Measurements from ENCODE around the gene CLCN2.

The CLCN2 gene

GRCh38 chr3:184322731-184323487 lies 38.5 kb downstream of the CLCN2 start:
- no peak for DNase-seq

DNA sequence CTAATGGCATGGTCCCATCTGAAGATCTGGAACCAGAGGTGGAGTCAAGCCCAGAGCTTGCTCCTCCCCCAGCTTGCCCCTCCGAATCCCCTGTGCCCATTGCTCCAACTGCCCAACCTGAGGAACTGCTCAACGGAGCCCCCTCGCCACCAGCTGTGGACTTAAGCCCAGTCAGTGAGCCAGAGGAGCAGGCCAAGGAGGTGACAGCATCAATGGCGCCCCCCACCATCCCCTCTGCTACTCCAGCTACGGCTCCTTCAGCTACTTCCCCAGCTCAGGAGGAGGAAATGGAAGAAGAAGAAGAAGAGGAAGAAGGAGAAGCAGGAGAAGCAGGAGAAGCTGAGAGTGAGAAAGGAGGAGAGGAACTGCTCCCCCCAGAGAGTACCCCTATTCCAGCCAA lies 39.7 kb downstream of the CLCN2 start:
- no peak for DNase-seq

- peak; percentile 63 for DNase-seq
Measured at GRCh38 chr3:184320104-184320445, 41.3 kb downstream of the CLCN2 start.

- DNase-seq: no peak
Measured at GRCh38 chr3:184317201-184317600, 44.2 kb downstream of the CLCN2 start.

DNA sequence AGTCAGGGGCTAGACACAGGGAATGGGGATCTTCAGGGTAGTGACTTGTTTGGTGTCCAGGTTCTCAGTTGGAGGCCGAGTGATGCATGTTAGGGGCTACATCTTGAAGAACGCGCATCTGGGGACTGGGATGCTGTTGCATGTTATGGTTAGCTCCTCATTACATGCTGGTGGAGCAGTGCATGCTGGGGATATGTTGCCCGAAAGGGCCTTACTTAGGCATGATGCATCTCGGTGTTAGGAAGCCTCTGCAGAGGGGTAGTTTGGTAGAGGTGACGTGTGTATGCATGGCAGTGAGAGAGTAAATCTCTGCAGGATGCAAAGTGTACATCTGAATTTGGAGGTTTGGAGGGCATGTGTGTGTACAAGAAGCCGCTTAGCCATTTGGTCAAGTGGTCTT lies 44.6 kb downstream of the CLCN2 start:
- DNase-seq: no peak

DNA sequence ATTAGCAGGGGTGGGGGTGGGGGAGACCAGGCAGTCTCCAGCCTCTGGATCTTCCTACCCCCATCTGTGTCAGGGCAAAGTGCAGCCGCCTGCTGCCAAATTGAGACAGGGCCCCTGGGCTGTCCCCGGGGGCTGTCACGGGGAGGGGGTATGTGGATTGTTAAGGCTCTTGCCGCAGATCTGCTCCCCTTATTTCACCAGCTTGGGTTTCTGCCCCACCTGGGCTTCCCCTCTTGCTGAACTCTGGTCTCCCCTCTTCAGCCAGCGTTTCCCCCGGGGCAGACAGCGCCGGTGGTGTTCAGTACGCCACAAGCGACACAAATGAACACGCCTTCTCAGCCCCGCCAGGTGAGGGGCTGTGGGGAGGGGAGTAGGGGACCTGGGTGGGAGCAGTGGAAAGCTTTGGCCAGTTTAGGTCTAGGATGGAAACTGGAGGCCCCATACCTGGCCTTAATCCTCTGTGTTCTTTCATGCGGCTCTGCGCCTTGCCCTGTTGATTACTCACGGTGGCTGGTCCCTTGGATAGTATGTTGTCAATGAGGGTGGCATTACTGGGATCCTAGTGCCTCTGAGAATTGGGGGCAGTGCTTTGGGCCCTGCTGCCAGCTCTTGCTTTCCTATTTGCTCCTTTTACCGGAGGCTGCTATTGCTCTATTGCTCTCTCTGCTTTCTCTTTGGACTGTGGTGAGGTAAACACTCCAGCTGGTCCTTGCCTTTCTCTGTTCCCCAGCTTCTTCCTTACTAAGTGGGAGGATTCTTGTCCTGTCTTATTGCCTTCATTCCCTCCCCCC lies 45.3 kb downstream of the CLCN2 start:
- no peak for DNase-seq

DNA sequence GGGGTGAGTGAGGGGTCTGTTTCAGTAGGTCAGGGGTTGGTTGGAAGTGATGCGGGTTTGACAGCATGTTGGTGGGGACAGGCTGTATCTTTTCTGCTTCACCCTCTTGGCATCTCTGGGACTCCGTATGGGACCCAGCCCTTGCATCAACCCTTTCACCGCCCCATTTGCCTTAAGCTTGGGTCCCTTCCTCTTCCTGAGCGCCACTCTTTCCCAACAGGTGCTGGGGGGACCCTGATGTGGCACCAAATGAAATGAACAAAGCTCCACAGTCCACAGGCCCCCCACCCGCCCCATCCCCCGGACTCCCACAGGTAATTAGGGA lies 45.9 kb downstream of the CLCN2 start:
- DNase-seq: no peak

DNA sequence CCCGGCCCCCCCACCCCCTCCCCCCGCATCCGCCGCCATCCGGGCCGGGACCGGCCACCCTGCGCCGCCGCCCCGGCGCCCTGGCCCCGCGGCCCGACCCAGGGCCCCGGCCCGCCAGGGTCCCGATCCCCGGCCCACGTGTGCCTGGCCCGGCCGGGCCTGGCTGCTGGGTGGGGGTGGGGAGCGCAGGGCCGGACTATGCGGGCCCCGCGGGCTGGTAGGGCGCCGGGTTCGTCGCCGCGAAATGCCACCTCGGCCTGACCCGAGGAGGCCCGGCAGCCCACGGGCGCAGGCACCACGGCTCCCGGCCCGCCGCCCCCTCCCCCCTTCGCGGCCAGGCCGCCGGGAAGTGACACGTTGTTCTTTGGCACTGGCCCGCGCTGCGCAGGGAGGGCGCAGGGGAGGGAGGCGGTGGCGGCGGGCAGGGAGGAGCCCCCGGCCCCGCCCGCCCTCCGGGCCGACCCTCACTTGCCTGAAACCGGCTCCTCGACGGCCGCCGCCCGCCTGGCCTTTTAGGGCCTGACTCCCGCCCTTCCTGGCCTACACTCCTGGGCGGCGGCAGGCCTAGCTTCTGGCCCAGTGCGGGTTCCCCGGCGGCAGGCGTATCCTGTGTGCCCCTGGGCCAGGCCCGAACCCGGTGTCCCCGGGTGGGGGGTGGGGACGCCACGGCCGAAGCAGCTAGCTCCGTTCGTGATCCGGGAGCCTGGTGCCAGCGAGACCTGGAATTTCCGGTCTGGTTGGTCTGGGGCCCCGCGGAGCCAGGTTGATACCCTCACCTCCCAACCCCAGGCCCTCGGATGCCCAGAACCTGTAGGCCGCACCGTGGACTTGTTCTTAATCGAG lies 46.5 kb downstream of the CLCN2 start:
- DNase-seq: peak; percentile 75

GRCh38 chr3:184314363-184314699 lies 47.1 kb downstream of the CLCN2 start, which contains the start of gene EIF4G1:
Gene EIF4G1 (plus strand): TSS chr3:184314606. CDS start chr3:184315797, 1,191 bp downstream.
- peak; percentile 96 for DNase-seq

DNA sequence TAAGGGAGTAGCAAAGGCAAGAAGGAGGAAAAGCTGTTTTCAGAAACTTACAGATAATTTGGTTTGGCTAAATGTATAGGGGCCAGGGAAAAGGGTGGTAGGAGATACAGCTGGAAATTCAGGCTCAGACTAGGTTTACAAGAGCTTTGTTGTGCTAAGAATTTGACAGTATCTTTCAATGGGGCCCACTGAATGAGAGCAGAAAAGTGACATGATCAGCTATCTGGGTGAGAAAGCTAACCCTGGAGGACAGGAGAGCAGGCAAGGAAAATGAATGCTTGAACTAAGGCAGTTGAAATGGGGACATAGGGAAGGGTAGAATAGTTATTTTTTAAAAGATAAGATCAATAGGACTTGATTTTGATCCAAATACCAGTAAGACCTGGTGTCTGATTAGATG lies 49.8 kb downstream of the CLCN2 start:
- DNase-seq: no peak

DNA sequence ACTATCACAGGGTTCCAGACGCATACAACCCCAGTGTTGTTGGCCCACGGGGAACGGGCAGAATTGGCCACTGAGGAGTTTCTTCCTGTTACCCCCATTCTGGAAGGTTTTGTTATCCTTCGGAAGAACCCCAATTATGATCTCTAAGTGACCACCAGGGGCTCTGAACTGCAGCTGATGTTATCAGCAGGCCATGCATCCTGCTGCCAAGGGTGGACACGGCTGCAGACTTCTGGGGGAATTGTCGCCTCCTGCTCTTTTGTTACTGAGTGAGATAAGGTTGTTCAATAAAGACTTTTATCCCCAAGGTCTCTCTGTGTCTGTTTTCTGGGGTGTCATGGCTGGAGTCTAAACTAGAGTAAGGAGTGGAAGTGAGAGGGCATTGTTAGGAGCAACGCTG lies 52.7 kb downstream of the CLCN2 start:
- DNase-seq: no peak

DNA sequence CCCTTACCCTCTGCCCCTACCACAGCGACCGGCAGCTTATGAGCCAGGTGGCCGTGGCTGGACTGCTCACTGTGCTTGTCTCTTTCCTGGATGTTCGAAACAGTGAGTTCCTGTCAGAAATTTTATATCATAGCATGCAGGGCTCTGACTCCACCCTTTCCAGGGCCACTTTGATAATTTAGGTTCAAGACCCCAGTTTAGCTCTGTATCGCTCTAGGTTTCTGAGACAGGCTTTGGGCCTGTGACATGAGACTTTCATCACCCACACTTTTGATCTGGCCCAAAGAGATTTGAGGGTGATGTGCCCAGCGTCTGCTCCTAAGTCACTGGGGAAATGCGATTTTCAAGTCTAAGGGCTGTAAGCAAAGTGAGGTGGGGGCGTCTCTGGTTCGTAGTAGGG lies 53.5 kb downstream of the CLCN2 start:
- no peak for DNase-seq

GRCh38 chr3:184306341-184306972 lies 54.9 kb downstream of the CLCN2 start:
- DNase-seq: no peak

GRCh38 chr3:184305577-184305976 lies 55.8 kb downstream of the CLCN2 start:
- no peak for DNase-seq

DNA sequence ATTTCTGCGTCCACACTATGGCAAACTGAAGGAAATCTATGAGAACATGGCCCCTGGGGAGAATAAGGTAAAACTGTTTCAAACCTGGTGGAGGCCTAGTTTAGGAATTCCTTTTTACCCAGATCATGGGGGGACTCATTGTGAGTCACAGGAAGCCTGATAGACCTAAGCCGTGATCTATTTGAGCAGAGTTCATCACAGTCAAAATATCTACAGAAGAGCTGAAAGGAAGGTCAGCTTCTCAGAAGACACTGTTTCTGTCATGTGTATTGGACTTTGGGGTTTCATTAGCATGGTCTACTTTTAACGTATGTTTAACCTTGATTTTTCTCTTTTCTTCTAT lies 61.1 kb downstream of the CLCN2 start:
- no peak for DNase-seq

- DNase-seq: no peak
Measured at GRCh38 chr3:184299488-184300377, 61.7 kb downstream of the CLCN2 start.

DNA sequence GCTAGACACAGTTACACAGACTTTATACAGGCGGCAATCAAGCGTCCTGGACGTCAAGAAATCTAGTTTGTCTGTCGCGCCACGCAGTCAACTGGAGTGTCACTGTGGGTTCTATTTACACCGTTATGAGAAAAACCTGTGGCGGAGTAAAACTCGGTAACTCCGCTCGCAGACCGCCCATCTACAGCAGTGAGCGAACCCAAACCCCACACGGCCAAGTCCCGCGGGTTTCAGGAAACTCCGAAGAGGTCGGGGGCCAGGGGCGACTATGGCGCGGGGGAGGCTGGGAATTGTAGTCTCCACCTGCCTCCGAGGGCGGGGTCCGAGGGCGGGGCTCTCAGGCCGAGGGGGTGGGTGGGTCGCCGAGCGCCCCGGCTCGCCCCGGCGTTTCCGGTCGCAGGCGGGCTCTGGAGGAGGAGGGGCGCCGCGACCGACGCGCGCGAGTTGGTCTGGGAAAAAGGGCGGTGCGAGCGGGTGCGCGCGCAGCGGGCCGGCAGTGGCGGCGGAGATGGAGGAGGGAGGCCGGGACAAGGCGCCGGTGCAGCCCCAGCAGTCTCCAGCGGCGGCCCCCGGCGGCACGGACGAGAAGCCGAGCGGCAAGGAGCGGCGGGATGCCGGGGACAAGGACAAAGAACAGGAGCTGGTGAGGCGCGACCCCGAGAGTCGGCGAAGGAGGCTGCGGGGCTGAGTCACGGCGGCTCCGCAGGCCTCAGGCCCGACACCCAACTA lies 62.5 kb downstream of the CLCN2 start, which contains the start of gene PSMD2:
TSS of gene PSMD2 (plus strand) at position 483 of the 729 bp plus-strand sequence. CDS start at position 509, 26 bp downstream.
- DNase-seq: peak; percentile 99

DNA sequence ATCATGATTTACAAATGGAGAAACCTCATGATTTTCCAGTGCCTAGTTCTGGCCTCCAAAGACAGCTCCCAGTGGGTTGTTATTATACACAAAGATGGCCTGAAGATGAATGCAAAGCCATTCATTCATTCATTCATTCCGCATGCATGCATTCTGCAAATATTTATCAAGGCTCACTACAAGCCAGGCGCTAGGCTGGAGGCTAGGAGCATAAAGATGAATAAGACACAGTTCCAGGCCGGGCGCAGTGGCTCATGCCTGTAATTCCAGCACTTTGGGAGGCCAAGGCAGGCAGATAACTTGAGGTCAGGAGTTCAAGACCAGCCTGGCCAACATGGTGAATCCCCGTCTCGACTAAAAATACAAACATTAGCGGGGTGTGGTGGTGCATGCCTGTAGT lies 64.8 kb downstream of the CLCN2 start:
- DNase-seq: no peak
